ENCODE measurements around the gene TEDC1.

TEDC1 gene

DNA sequence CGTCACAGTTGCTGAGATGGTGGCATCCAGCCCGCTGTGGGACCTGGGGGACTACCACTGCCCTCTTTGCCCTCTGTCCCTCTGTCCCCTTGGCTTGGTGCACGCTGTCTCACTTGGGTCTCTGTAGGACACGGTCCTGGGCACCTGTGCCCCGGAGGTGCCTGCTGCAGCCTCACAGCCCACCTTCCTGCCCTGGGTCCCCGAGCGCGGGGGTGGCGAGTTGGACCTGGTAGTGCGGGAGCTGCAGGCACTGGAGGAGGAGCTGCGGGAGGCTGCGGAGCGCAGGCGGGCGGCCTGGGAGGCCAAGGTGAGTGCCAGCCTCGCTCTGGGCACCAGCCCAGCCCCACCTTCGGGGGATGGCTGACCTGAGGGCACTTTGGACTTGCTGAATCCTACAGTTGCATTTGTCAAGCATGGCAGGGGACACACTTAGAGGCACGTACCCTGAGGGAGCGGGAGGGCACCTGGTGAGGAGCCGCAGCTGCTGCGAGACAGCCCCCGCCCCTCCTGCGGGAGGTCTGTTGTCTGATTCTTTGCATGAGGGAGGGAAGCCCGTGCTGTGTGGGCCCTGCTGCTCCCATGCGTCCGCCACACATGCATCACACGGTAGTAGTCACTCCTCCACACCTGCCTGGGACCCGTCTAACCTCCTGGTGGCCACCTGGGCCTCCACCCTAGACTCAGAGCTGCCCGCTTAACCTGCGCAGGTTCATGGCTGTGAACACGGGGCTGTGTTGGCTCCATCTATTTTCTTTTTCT lies 6.8 kb downstream of the TEDC1 start:
- no peak for DNase-seq

DNA sequence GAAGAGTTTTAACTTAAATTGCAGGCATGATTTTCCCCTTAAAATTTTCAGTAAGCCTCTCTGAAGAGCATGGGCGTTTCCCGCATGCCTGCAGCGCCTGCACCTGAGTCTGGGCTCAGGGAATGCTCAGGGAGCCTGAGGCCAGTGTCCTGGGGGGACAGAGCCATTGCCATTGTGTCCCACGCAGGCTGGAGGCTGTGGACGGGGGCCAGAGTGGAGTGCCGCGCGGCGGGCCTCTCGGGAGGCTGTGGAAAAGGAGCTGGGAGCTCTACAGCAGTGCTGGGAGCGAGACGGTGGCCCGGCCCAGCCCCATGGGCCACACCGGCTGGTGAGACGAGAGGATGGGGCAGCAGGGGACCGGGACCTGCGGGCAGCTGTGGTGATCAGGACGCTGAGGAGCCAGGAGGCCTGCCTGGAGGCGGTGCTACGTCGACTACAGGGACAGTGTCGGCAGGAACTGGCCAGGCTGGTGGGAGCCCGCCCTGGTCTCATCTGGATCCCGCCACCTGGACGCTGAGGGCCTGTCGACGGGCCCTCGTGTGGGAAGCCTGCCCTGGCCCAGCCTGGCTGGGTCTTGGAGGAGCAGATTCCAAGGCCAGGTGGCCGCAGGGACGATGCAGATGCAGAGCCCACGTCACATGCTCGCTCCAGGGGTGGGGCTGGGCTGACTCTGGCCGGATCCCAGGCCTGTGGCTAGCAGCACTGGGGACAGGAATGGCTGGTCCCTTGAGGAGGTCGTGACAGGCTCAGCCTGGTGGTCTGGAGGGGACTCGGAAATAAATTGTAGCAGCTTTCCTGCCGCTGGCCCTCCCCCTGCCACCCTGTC lies 7.6 kb downstream of the TEDC1 start:
- DNase-seq = peak; percentile 16

DNA sequence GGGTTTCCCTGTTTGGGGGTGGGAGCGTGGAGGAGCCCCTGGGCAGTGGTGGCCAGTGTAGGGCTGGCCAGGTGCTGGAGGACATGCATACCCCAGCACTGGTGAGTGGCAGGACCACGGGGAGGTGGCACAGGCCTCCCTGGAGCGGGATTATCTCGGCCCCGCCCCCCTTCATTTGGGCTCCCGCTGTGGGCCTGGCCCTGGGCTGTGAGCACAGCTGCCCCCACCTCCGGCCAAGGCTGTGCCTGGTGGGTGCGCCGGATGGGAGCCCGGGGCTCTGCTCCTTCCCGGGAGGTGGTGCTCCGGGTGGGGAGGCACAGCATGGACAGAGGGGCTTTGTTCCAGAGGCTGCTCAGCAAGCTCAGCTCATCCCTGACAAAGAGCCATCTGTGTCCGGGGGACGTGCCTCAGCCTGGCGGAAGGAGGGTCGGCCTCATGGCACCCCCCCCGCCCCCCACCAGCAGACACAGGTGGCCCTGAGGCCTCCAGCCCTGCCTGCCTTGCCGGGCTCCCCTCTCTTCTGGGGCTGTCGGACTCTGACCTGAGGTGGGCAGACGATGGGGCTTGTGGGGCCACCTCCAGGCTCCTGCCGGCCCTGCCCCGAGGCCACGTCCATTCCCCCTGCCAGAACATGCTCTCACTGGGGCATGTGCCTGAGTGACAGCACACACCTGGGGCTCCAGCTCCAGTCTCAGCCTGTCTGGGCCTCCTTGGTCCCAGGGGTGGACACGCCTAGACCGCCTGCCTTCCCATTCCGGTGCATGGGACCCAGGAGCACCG lies 8.4 kb downstream of the TEDC1 start:
- DNase-seq = peak; percentile 23

DNA sequence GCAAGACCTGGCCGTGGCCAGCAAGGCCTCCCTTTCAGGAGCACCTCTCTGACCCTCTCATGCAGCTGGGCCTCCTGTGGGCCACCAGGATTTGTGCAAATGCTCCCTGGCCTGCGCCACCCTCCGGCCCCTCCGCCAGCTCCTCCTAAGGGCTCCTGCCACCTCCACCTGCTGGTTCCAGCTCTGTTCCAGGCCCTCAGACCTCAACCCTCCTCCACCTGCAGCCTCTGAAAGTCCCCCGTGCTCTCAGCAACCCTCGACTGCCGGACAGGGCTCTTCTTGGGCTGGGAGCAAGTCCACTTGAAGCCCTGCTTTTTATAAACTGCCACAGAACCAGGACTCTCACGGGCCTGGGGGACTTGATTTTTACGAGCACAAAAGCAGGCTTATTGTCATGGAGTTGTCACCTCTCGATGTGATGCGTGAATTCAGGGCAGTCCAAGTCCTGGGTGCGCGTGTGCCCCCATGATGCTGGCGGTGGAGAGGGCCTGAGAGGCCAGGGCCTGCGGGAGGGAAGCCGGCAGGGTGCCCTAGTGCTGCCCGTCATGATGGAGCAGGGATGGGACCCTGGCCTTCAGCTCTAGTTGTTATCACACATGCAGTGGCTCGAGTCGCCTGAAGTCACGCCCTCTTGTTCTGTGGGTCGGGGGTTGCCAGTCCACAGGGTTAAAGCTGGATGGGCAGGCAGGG lies 9.1 kb downstream of the TEDC1 start:
- DNase-seq = peak; percentile 25

DNA sequence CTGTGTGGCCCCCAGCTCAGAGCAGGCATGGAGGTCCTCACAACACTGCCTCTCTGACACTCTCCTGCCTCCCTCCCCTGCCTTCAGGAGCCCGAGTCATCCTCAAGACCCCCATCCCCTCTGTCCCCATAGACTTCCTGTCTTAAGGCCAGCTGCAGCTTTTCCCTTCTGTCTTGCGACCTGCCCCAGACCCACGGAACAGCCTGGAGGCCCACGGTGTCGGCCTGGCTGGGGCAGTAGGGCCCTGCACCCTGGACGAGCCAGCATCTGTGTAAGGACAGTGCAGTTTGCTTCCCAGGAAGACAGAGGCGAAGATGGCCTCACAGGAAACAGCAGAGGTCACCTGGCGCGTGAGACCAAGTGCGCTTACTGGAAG lies 9.7 kb downstream of the TEDC1 start:
- peak; percentile 26 for DNase-seq

DNA sequence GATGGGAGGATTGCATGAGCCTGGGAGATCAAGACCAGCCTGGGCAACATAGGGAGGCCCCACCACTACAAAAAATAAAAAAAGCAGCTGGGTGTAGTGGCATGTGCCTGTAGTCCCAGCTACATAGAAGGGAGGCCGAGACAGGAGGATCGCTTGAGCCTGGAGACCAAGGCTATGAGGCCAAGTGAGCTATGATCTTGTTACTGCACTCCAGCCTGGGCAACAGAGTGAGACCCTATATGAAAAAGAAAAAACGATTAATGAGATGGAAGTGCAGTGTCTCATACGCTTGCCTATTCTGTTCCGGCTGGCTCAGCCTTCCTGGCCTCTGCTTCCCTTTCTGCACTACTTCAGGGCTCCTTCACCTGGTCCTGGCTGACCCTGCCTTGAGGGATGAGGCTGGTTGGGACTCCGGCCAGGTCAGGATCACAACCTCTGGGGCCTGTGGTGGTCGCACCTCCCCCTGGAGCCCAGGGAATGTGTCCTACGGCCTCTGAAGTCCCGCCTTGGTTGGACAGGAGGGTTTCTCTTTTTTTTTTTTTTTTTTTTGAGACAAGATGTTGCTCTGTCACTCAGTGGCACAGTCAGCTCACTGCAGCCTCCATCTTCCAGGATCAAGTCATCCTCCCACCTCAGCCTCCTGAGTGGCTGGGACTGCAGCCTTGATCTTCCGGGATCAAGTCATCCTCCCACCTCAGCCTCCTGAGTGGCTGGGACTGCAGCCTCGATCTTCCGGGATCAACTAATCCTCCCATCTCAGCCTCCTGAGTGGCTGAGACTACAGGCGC lies 10.7 kb downstream of the TEDC1 start:
- DNase-seq = peak; percentile 29

DNA sequence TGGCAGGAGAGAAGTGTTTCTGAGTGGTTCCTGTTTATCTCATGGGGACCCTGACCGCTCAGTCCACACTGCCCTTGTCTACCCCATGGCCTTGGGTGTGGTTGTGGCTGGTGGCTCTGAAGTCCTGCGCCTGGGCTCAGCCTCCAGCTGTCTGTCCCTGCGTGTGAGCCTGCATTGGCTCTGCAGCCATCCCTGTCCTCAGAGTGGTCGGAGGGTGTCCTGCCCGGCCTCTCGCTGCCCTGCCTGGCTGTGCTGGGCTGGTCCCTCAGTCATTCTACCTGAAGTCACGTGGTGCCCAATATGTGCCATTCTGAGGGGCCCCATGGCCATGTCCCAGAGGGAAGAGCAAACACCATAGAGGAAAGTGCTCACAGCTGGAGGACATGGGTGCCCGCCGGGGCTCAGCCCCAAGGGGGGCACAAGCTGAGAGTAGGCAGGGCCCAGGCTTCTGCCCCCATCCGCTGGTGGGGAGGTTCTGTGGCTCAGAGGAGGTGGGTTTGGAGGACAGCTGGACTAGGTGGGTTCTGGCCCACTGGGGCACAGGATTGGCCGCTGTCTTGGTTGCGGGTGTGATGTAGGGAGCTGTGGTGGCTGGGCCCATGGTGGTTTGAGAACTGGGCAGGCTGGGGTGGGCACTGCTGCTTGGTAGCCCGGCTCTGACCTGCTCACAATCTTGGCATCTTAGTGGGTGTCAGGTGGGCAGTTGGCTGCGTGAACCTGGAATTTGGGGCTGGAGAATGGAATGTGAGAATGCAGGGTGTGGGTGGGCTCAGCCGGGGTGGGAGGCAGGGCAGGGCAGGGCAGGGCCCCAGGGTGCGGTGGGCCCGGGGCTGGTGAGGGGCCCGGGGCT lies 11.6 kb downstream of the TEDC1 start:
- peak; percentile 17 for DNase-seq

DNA sequence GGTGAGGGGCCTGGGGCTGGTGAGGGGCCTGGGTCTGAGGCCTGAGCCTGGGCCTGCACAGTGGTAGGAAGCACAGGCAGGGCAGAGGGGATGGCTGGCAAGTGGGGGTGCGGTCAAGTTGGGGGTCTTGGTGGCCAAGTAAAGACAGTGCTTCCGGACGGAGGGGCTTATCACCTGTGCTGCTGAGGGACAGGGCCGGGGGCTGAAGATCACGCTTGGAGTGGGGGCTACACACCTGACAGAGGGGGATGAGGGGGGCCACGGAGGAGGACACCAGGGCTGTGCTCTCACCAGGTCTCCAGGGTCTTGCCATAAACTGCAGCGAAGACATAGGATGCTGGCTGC lies 12.2 kb downstream of the TEDC1 start:
- DNase-seq = no peak

DNA sequence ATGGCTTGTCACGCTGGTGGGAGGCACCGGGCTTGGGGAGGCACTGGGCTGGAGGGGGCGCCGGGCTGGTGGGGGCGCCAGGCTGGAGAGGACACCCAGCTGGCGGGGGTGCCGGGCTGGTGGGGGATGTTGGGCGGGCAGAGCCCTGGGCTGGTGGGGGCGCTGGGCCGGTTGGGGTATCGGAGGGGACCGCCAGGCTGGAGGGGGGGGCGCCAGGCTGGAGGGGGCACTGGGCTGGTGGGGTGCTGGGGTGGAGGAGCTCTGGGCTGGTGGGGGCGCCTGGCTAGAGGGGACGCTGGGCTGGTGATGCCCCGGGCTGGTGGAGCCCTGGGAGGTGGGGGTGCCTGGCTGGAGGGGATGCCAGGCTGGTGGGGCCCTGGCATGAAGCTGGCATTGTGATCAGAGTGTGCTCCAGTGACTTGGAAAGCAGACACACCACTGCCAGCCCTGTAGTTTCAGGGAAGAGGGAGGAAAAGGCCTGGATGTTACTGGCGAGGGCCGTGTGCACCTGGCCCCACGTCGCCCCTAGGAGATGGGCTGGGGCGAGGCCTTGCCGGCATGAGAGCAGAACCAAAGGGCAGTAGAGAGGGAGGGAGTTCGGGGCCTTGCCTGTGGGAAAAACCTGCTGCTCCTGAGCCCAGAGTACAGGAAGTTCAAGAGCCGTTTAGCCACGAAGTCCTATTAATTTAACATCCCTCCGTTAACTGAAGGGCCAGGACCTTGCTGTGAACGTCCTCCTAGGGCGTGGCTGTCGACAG lies 13.1 kb downstream of the TEDC1 start:
- peak; percentile 24 for DNase-seq

DNA sequence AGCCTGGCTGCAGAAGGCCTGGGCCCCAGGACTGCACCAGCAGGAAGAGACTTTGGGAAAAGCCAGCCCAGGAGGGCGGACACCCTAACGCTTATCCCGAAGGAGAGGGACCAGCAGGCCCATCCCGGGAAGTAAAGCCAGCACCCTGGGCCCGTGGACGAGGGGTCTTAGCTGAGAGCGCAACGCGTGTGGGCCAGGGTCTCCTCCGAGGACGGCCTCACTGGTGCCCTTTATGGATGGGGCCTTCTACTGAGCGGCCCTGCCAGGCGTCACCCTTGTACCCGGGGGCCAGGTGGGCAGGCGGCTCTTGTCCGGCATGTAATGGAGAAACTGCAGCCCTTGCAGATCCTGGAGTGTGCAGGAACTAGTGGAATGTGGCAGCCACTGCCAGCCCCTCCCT lies 14.1 kb downstream of the TEDC1 start:
- DNase-seq = no peak

DNA sequence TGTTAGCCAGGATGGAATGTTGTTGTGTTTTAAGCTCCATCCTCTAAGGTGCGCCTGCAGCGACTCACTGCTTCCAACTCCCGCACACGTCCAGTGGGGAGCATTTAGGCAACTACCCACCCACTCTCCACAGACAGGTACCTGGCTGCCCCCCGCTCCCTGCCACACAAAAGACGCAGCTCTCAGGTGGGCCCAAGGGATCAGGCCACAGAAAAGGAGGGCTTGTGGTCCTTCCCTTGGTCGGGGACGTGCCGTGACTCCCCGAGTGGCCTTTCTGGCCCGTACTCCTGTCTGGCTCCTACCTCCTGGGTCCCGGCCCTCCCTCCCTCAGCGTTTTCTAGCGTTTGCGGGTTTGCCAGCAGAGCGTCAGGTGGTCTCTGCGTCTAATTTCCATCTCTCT lies 16.2 kb downstream of the TEDC1 start:
- DNase-seq = no peak

DNA sequence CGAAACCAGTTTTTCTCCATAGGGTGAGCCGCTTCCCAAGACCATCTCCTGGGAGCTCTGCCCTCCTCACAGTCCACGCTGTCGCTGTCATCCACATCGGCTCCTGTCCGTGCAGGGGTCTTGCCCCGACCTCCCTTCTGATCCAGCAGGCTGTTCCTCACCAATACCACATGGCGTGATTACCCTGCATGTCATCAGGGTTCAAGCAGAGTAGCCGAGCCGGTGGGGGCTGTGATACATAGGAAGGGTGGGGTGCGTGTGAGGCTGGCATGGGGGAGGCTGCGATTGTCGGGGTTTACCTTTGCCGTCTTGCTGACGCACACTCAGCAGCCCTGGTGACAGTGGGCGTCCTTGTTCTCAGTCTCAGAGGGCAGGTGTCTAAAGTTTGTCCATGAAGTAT lies 17.0 kb downstream of the TEDC1 start:
- DNase-seq = no peak

DNA sequence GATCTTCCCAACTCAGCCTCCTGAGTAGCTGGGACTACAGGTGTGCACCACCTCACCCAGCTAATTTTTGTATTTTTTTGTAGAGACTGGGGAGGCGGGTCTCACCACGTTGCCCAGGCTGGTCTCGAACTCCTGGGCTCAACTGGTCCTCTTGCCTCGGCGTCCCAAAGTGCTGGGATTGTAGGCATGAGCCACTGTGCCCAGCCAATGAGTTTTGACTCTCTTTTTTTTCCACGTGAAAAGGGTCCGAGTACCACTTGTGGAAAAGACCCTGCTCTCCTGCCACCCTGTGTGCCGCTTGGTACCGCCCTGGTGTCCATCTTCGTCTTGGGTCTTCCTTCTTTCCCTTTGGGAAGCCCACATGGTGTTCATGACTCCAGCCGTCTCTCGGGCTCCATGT lies 17.6 kb downstream of the TEDC1 start:
- DNase-seq = no peak

DNA sequence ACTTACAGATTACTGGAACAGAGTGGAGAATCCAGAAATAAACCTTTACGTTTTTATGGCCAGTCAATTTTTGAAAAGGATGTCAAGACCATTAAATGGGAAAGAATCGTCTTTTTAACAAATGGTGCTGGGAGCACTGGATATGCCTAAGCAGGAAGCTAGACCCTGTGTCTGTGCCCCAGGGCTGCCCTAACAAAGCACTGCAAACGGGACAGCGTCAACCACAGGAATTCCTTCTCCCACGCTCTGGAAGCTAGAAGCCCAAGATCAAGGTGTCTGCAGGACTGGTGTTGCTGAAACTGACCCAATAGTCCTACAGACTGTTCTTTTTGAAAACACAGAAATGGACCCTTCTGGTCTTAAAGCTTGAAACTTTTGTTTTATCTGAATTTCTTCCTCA lies 26.1 kb downstream of the TEDC1 start:
- no peak for DNase-seq

DNA sequence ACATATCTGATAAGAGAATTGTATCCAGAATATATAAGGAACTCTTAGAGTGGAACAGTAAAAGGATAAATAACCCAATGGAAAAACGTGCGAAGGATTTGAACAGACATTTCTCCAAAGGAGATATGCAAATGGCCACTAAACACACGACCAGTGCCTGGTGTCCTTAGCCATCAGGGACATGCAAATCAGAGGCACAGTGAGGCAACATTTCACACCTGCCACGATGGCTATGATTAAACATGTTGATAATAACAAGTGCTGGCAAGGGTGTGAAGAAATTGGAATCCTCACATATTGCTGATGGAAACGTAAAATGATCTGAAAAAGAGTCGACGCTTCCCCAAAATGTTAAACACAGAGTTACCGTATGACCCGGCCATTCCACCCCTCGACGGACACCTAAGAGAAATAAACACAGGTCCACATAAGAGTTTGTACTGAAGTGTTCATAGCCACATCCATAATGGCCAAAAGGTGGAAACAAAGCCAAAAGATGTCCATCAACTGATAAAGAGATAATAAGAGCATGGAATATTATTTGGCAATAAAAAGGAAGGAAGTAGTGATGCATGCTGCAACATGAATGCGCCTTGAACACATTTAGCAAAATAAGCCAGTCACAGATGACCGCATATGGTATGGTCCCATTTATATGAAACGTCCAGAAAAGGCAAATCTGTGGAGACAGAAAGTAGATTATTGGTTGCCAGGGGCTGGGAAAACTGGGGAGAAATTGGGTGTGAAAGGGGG lies 29.1 kb downstream of the TEDC1 start:
- no peak for DNase-seq

DNA sequence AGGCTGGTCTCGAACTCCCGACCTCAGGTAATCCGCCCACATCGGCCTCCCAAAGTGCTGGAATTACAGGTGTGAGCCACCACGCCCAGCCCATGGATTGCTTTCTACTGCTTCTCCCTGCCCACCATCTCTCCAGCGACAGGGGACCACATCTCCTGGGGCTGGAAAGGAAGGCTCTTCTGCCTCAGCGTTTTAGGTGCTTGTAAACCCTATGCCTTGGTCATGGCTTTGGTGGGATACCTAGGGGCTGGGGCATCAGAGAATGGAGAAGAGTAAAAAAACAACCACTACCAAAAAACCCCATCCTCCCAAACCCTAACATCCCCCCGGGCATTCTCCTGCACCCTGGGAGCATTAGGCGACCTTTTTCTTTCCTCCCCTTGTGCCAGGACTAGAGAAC lies 34.3 kb downstream of the TEDC1 start:
- no peak for DNase-seq

DNA sequence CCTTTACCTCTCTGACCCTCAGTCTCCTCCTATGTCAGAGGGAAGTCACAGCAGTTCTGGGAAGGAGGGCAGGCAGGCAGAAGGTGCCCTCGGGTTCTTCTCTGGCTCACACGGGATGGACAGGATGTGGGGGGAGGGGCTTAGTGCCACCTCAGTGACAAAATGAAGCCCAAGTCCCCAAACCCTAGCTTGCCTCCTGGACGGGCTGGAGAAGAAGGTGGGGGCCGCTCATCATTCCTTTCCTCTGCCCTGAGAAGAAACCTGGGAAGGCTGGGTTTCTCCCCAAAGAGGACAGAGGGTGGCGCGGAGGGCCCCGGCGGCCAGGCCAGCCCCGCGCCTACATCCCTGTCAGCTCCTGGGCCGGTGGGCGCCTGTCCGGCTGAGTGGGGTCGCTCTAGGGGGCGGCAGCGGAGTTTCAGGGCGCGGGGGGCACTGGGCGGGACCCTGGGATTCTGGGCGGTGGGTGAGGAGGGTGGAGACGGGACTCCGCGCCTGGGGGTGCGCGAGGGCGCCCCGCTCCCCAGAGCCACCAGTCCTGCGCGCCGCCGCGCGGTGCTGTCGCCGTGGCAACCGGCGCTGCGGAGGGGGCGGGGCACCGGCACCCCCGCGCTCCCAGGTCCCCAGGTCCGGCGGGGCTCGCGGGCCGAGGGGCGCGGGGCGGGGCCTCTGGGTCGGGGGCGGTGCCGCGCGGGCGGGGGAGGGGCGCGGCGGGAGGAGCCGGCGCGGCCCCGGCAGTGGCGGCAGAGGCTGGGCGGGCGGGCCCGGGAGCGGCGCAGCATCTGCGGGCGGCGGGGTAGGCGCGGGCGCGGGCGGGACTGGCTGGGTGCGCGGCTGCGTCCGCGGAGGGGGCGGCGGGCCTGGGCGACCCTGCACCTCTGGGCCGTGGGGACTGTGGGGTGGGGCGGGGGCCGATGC lies 35.1 kb downstream of the TEDC1 start, which contains the start of gene TMEM121:
Gene TMEM121, plus strand, starts transcription at position 723 of the 915 bp plus-strand sequence. CDS start 2,252 bp downstream, outside the sequence.
- DNase-seq = peak; percentile 63

DNA sequence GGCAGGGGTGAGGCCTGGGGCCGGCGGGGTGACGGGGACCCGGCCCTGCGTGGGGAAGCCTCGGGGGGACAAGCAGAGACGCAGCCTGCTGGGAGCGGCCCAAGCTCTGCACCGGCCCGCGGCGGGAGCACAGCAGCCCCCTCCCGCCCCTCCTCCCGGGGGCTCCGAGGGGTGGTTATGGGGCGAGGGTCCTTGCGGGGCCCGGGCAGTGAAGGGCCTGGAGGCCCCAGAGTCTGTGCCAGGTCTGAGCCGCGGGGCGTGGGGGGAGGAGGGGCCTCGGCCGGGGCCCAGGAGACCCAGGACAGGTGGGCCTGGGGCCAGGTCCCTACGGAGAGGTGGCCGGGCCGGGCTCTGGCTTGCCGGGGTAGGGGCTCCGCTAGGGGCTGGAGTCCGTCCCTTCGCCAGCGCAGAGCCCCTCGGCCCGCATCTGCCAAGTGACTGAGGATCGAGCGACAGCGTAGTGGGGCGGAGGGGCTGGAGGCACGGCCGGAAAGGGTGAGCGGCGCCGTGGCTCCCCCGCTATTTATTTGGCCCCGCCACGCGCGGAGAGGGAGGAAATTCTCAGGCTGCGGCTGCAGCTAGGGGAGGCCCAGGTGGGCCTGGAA lies 35.8 kb downstream of the TEDC1 start:
- DNase-seq = no peak
